HG03280 (cell line): Measurements from ENCODE around the gene PDZD4.

Source experiments
- ATAC-seq: cut with Tn5 transposase; IDR thresholded peaks from one replicate; pipeline ENCODE4 v1.9.1; 2021; ENCODE audit warnings: mild to moderate bottlenecking, moderate library complexity; ENCODE audit not compliant: unreplicated experiment

Gene PDZD4

DNA sequence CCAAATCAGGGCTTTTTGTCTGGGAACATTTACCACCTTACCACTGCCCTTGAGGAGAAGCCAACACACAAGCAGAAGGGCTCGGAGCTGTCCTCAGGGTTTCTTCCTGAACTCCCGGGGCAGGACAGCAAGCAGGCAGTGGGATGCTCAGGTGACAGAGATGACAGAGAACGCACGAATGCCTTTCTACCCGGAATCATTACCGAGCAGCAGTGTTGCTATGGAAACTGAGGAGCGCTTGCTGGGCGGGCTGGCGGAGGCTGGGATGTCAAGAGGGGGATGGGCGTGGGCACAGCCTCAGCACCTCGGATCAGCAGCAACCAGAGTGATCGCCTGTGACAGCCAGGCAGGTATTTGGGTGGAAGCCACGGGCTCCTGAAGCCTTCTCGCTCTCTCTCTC lies 18.1 kb downstream of the PDZD4 start:
- no peak for ATAC-seq

DNA sequence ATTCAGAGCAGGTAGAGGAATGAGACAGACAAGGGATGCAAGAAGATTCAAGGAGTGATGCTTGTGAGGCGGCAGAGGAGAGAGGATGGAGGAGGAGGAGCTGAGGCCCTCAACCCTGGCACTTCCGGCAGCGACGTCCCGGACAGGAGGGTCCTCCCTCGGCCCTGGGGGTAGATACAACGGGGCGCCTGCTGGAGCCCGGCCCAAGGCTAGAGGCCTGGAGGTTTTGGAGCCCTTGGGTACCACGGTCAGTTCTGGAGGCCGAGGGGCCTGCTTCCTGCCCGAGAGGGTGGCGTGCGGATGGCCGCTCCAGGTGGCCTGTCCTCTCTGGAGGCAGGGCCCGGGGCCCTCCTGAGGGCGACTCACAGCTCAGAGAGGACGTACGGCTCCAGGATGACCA lies 22.4 kb downstream of the PDZD4 start:
- ATAC-seq = no peak

DNA sequence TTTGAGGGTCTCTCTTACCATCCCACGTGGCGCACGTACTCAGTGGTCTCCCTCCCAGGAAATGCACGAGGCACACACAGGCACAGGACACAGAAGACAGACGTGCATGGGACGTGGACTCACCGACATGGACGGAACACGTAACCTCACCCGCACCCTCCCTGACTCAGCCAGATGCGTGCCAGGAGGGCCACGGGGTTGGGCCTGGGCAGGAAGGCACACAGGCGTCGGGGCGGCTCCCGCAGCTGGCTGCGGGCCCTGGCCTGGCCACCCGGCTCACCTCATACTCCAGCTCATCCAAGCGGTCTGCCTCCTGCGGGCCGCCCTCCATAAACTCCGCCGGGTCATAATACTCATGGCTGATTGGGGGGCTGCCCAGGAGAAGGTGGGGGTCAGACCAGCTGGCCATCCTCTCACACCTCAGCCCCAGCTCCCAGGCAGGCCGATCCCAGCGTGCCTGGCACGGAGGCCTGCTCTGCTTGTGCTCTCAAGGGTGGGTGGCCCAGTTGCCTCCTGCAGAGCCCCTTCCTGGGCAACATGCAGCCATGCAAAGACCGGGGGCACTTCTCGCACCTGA lies 23.3 kb downstream of the PDZD4 start:
- ATAC-seq = no peak

DNA sequence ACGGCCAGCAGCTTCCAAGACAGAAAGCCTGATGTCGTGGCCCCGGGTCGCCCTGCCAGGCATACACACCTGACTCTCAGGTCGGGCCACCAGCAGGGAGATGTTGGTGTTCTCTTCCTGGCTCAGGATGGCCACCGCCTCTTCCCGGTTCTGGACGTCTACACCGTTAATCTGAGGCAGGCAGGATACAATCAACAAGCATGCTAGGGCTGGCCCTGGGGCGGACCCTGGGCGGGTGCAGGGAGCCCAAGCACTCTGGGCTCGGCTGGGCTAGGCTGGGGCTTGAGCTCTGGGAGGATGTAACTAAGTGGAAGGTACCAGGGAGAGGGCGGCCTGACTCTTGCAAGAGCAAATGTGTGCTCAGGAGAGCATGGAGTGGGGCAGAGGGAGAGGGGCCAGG lies 24.9 kb downstream of the PDZD4 start:
- ATAC-seq = no peak

DNA sequence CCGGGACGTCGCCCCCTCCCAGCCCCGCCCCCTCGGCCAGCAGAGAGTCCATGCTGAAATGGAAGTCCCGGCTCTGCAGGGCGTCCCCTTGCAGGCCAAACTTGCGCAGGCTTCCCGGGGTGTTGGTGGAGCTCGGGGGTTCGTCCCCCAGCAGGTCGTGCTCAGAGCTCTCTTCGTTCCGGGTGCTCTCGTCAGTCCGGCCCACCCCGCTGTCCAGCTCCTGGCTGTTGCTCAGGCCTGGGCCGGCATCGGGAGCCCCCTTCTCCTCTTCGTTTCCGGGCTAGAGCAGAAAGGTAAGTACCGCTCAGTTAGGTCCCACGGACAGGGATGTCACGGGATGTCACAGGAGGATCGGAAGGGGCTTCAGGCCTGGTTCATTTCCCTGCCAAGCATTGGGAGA lies 25.7 kb downstream of the PDZD4 start:
- no peak for ATAC-seq

DNA sequence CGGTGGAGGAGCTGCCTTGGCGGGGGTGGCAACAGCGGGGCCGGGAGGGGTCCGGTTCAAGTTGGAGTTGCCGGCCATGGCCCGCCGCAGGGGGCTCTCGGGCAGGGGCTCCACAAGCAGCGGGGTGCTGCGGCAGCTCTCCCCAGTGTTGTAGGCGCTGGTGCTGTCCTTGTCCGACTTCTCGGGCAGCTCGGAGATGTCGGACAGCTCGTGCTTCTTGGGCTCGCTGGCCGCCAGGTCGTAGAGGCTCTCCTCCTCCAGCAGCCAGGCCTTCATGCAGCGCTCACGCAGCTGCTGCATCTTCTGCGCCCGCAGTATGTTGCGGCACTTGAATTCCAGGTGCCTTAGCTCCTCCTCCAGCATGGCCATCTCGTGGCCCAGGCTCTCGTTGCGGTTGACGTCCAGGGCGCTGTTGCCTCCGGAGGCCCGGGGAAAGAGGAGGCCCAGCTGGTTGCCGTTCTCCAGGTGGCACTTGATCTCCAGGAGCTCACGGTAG lies 26.2 kb downstream of the PDZD4 start:
- ATAC-seq = no peak

DNA sequence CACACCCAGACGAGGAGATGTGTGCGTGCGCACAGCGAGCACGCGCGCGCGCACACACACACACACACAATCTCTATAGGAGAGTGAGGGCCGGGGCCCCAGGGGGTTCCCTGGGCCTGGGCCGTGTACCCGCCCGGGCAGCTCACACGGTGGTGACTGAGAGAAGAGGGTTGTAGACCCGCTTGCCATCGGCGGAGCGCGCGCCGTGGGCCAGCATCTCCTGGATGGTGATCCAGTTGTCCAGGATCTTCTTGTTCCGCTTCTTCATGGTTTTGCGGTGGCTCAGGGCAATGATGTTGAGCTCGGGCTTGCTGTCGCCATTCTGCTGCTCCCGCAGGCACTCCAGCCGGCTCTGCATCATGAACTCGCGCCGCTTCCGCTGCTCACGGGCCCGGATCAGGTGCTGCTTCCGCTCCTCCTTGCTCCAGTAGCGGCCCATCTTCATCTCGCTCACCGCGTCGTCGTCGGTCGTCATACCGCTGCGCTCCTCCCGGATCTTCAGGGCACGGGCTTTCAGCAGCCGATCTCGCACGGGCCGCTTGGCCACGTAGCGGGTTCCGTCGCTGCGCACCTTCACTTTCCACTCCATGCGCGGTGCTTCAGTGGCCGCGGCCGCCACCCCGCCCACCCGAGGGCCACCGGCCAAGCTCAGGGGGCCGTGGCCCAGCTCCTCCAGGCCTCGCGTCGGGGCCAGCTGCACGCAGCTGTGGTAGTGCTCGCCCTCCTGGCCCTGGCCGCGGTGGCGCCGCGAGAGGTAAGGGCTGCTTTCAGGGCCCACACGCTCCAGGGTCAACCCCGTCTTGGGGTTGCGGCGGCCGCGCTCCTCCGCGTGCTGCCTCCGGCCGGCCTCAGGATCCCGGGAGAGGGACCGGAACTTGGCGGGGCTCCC lies 26.9 kb downstream of the PDZD4 start:
- no peak for ATAC-seq

DNA sequence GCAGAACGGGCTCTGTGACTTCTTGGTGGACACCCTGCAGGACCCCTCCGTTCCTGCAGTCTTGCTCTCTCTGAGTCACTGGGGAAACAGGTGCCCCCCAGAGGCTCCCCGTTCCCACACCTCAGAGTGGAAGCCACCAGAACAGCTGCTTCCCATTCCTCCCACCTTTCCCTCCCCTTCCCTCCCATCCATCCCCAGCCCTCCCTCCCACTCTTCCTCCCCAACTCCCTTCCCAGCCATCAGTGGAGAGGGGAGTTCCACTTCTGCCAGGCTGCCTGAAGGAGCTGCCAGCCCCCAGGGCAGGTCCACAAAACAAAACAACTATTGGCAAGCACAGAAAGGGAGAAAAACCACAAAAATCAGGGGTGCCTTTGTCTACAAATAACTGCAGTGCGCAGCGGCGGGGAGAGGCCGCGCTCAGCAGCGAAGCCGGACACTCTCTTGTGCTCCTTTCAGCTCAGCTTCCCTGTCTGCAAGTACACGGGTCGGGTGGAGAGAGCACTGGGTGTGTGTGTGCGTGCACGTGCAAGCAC lies 27.8 kb downstream of the PDZD4 start:
- ATAC-seq = no peak

DNA sequence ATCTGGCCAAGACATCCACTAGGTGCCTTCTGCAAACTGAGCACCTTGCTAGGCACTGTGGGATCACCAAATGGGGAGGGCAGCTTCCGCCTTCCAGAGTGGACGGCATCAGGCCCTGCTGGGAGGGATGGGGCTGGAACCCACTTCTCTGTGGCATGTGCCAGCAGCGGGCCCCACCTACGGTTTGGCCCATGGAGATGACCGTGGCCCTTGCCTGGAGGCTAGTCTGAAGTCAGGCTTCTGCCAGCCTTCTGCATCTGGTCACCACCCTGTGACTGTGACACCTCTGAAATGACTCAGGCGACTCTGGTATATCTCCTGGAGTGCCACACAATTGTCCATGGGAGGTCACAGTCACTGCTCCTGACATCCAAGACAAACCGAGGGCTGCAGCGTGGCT lies 28.7 kb downstream of the PDZD4 start:
- ATAC-seq = no peak

DNA sequence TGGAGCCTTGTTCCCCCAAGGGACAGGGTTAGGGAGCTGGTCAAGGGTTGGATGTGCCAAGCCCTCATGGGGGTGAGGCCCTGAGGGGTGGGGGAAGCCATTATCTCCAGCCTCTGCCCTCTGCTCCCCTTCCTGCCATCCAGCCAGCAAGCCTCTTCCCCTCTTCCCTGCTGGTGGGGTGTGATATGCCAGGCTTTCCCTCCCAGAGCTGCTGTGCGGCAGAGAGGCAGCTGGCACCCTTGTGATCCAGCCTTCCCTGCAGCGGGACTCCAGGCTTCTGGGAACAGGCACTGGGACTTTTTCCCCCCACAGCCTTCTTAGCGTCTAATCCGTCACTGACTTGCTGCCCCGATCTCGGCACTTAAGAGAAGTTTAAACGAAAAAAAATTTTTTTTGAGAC lies 29.6 kb downstream of the PDZD4 start:
- ATAC-seq = no peak

DNA sequence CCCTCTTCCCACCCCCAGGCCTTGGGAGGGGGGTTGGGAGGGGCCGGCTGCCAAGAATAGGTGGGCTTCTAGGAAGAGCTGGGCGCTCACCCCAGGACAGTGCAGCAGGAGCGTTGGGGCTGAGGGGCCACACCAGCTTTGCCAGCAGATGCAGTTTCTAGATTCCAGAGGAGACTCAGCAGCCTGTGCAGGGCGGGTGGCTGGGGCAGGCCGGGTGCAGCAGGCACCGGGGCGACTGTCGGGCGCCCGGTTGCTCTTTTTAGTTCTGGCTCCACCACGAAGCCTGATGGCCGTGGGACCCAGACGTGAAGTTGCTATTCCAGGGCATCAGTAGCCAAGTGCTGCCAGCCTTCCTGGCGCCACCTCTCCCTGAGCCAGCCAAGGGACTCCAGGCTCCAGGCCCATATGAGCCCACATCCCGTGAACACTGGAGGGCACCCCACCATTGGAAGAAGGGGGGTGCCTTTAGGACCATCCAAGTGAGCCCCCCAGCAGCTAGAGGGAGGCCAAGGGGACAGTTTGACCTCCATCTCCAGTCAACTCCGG lies 30.1 kb downstream of the PDZD4 start:
- no peak for ATAC-seq

DNA sequence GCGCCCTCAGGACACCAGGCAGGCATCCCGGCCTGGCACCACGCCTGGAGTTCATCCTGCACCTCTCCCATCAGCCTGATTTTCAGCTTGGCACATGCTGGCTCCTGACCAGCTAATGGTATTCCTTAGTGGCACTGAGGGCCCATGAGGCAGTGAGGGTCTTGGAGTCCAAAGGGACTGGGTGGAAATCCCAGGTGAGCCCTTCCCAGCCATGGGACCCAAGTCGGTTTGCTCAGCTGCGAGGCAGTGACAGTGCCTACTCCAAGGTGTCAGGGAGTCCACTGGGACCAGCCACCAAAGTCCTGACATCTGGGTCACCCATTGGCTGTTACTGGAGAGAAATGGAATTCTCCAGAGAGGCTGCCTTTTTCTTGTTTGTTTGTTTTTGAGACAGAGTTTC lies 31.0 kb downstream of the PDZD4 start:
- no peak for ATAC-seq

DNA sequence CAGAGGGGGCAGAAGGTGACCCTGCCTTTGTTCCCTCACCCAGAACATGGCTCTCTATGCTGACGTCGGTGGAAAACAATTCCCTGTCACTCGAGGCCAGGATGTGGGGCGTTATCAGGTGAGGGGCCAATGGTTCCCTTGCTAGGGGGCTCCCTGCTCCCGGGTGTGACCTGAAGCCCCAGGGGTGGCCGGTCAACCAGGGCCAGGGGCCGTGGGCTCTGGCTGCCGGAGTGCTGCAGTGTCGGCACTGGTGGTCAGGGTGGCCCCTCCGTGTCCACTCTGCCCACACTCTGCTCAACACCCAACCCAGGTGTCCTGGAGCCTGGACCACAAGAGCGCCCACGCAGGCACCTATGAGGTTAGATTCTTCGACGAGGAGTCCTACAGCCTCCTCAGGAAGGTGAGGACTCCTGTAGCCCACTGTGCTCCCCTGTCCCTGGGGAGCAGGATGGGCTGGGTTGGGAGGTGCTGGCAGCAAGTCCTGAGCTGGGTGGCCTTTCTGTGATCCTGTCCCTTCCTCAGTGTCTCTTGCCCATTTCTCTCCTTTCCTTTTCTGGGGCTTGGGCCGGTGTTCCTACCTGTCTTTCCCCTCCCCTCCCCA lies 32.8 kb downstream of the PDZD4 start:
- ATAC-seq = no peak

DNA sequence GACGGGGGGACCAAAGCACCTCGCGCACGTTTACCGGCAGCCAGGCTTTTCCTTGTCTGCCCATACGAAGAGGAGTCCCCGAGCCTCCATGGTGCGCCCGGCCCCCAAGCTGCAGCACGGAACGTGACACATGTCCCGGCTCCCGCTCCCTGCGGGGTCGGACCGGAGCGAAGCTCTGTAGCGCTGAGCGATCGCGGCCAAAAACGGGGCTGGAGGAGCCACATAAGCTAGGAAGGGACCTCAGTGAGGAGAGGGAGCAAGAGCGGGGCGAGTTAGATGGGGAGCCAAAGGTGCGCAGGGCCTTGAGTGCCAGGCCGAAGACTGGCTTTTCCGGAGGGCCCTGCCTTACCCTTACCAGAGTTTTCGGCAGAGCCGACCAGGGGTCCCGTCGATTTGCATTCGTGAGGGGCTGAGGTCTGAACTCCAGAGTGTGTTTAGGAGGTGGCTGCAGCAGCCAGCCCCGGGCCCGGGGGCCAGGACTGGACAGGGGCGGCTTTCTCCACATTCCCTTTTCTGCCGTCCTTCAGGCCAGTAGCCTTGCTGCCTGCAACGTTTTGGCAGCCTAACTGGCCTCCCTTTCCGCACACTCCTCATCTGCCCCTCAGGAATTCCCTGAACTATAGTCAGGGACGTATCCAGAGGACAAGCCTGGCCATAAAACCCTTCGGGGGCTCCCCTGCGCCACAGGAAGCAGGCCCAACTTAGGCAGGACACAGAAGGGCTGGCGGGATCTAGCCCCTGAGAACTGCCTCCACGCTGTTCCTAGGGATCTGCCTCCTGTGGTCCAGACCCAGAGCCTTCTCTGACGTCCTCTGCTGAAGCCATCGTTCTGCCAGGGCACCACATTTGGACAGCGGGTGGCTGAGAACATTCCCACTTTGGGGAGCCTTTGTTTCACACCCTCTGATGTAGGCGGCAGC lies 35.2 kb downstream of the PDZD4 start:
- ATAC-seq = peak; percentile 4

DNA sequence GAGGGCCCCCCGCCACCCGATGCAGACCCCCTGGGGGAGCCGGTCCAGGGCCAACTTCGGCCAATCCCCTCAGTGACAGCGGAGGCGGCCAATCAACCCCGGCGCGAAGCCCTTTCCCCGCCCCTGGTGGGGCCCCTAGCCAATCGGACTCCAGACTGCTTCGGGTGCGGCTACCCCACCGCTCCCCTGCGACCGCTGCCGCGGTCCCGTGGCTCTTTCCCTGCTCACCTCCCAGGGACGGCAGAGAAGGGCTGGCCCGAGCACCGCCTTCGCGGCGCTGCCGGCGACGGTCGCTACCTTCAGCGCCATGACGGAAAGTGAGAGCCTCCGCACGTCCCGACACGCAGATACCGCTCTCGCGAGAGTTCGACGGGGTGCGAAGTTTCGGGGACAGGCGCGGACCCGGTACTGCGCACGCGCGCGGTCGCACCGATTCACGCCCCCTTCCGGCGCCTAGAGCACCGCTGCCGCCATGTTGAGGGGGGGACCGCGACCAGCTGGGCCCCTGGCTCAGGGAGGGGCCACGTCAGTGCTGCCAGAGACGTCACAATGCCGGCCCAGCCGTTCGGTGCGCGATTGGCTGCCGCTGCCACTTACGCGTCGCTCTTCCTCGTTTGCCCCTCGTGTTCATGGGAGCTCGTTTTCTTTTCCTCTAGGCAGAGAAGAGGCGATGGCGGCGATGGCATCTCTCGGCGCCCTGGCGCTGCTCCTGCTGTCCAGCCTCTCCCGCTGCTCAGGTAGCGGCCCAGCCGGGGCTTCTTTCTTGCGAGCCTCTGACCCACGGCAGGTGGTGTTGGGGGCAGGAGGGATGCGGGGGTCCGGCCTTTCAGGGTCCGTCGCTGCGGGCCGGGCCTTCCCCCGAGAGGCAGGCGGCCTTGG lies 36.1 kb downstream of the PDZD4 start, which contains the start of the genes IDH3G and SSR4:
TSS of gene IDH3G (minus strand) at position 358 of the 879 bp plus-strand sequence. CDS start at position 309, 49 bp downstream.
TSS of gene SSR4 (plus strand) at position 651 of the 879 bp plus-strand sequence. CDS start at position 671, 20 bp downstream.
- peak; percentile 88 for ATAC-seq

DNA sequence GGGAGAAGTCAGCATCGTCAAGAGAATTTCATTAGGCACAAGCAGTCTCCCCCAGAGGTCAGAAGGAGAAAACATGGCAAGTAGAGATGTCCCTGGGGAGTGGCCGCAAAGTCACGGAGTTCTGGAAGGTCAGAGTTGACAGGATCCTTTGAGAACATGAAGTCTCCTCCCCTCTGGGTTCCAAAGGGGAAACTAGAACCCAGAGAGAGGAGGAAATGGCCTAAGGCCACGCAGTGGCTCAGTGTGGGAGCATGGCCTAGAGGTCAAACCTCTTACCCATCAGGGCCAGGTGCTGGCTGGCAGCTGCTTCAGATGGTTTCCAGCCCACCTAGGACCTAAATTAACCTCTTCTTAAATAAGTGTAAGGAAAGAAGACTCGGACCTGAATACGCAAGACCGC lies 37.1 kb downstream of the PDZD4 start:
- ATAC-seq = no peak

DNA sequence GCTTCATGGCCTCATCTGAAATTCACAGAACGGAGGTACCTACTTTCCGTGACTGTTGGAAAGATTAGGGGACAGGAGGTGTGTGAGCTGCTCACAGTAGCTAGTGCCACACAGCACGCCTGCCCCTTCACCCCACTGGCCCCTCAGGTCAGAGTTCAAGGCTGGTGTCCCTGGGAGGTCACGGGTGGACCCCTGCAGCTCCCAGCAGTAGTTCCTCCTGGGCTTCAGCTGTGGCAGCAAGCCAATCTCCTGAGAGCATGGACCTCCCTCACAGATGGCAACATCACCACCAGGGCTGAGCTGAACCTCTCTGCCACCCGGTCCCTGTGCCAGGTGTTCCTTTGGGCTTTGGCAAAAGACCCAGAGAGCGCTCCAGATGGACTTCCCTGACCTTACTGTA lies 38.0 kb downstream of the PDZD4 start:
- no peak for ATAC-seq

DNA sequence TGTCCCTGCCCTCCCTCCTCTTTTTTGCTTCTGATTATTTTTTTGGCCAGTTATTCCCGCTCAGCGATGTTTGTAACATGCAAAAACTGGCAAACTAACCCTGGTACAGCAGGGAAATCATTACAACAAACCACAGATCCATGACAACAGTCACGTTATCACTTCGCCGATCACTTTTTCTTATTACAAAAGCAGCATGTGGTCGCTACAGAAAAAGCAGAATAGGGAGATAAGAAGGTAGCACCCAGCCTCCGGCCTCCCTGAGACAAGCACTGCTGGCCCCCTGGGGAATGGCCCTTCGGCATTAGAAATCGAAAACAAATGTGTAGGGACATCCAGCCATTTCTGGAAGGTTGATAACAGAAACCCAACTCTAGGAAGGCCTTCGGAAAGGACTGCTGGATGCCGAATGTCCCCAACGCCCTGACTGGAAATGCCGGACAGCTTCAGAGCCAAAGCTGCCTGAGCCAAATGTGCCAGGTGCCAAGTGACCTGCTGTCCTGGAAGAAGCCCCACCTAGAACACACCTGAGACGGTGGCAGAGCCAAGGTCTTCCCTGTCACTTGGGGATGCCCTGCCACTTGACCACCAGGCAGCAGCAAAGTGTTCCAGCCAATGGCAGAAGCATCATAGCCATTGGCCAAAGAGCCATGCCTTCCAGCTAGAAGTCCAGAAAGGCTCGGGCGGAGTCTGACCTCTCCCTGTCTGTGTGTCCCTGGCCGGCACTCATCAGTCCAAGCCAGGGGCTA lies 39.1 kb downstream of the PDZD4 start:
- ATAC-seq = no peak
